ENCODE results near the gene CLDN14.

- no peak for TF ChIP-seq CTCF (IDR thresholded peaks at IDR 0.05; ENCODE audit: low read depth, low read length)
- TF ChIP-seq POLR2A (IDR thresholded peaks at IDR 0.05; ENCODE audit: extremely low read depth, insufficient read length): no peak
- no peak for TF ChIP-seq MYC (IDR thresholded peaks at IDR 0.05; ENCODE audit: low read depth, low read length)
Measured at GRCh38 chr21:36494557-36494956, 14.6 kb upstream of the CLDN14 start.

All from NB4 (cell line).